ENCODE measurements around the gene TNFSF15.

The TNFSF15 gene

DNA sequence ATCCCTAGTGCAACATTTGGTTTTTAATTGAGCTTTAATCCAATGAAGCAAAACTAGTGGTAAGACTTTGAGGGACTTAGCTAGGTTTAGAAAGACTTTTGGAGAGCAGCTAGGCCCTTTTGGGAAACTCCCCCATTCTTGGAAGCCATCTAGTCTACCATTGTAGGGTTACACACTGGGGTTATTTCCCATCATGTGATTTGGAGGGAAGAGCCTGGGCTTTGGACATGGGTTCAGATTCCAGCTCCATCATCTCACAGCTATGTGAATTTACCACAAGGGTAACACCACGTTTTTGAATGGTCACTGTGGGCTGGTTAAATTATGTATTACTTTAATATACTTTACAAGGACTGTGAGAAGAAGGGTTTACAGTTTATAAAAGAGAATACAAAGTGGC, 18.3 kb upstream of the TNFSF15 start:
- DNase-seq: no peak

DNA sequence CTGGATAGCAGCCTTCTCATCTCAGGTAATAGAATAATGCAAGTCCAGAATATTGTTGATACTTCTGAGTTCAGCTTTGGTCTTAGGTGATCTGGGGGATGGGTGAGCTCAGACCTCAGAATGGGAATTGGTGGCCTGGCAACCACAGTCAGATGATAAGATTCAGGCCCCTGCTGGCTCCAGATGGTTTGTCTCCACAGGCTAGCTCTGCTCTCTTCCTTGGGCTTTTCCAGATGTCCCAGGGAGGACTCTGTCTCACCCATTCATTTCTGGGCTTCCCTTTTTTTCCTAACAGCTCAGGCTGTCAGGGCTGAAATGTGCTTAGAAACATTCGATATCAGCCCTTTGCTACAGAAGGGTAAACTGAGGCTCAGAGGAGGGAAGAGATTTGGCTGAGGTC, 17.6 kb upstream of the TNFSF15 start:
- no peak for DNase-seq

DNA sequence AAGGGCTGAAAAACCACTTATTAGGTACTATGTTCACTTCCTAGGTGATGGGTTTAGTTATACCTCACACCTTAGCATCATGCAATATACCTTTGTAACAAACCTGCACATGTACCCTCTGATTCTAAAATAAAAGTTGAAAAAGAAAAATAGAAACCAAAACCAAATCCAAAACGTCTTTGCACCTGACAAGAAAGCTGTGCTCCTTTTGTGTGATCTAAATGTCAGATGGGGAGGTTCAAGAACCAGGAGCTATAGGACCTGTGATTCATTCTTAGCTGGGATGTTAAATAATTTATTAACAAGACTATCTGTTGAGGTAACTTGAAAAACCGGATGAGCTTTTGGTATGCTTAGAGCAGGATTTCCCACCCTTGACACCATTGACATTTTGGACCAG, 16.9 kb upstream of the TNFSF15 start:
- no peak for DNase-seq

DNA sequence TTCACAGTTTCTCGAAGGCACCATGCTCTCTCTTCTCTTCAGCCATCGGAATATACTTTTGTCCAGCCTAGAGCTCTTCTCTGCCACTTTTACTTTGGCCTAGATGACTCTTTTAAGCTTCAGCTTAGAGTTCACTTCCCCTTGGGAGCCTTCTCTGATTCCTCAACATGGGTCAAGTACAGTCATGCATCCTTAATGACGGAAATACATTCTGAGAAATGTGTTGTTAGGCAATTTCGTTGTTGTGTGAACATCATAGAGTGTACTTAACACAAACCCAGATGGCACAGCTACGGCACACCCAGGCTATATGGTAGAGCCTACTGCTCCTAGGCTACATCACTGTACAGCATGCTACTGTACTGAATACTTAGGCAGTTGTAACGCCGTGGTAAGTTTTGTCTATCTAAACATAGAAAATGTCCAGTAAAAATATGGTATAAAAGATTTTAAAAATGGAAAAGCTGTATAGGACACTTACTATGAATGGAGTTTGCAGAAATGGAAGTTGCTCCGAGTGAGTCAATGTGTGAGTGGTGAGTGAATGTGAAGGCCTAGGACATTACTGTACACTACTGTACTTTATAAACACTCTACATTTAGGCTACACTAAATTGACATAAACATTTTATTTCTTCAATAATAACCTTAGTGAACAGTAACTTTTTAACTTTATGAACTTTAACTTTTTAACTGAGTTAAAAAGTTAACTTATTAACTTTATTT, 15.1 kb upstream of the TNFSF15 start:
- DNase-seq: no peak

DNA sequence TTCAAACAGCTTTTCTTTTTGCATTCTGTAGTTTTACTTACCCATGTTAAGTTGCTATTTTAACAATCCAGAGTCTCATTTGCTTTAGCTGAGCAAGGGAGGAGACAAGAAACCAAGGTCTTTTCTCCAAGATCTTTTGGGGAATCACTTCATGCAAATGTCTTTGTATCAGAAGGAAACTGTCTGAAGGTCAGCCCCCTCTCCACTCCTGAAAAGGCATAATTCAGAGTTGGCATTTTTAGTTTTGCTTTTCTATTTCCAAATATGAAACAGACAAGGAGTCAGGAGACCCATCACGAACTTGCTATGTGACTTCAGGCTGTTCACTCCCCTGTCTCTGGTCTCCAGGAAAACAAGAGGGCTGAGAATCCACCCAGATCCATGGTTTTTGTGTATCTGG, 12.3 kb upstream of the TNFSF15 start:
- DNase-seq: no peak

DNA sequence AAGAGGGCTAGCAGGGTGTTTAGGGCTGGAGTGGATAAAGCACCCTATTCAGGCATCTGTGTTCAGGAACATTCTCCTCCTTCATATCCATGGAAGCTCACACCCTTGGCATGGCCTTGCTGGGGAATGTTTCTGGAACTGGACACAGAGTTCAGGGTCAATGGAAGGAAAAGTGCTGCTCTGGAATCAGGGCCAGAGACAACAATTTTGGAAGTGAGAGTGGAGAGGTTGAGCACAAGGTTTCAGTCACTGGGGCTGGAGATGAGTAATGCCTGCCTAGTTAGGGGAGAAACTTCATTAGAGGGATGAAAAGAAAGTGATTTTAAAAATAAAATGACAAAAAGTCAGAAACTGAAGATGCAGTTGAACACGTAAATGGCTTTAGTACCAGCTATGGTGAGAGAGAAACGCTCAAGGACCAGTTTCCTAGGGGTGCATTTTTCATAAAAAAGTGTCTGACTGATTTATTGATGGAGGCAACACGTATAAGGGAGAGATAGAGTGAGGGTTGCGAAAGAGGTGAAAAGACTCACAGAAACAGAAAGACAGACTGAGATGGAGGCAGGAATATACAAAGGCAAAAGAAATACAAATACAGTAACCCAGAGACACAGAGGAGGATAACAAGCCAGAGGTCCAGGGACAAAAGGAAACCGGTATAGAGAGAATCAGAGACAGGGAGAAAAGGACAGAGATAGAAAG, 8.0 kb upstream of the TNFSF15 start:
- DNase-seq: no peak

GRCh38 chr9:114811966-114812636, 6.3 kb upstream of the TNFSF15 start:
- no peak for DNase-seq

GRCh38 chr9:114811301-114811700, 5.5 kb upstream of the TNFSF15 start:
- DNase-seq: no peak

- DNase-seq: no peak
These were observed 4.8 kb upstream of the TNFSF15 start for GRCh38 chr9:114810614-114811013.

- DNase-seq: no peak
These were observed 674 bp upstream of the TNFSF15 start for GRCh38 chr9:114806526-114806900.

DNA sequence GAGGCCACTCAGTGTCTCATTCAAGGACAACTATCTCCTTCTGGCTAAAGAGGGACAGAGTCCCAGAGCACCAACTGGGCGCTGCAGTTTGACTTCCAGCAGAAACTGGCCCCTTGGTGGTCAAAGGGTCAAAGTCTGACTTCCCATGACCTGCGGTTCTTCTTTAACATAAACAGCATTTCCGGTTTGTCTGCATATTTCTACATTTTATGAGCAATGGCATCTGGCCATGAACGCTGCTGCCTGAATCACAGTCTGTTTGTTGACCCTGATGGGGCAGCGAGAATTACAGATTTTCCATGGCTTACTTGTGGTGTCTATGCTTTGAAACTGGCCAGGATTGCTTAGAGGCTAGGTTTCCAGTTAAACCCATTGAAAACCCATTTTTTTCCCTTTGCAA, 1.3 kb downstream of the TNFSF15 start:
- DNase-seq: no peak

DNA sequence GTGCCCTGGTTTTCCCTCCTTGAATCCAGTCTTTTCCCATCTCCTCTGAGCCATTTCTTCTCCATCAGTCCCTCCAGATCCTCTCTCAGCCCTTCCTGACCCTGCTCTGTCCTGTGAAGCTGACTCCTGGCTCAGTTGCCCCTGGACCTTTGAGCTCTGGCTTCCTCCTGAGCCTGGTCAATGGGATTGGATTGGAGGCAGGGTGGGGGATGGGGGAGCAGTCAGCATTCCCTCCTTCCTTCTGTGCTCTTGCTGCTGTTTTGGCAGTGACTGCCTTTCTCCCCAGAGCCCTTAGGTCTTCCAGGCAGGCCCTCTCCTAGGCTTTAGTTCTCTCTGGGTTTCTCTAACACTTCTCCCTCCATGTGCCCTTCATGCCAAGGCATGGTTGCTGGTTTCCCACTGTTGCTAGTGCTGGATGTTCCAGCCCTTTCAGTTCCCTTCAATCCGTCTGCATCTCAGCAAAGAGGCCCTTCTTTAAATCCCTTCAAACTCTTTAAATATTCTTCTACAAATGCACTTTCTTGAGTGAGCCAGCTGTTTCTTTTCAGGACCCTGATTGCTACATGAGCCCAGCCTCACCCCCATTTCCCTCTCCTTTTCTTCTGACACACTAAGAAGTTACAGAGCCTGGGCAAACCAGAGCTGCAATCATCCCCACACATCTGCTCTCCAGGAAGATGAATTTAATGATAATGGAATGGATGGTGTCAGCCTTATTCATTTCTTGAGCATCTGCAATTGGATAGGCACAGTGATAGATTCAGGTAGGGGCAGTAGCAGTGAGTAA, 2.2 kb downstream of the TNFSF15 start:
- DNase-seq: no peak

- no peak for DNase-seq
These were observed 5.9 kb downstream of the TNFSF15 start for GRCh38 chr9:114799925-114800324.

DNA sequence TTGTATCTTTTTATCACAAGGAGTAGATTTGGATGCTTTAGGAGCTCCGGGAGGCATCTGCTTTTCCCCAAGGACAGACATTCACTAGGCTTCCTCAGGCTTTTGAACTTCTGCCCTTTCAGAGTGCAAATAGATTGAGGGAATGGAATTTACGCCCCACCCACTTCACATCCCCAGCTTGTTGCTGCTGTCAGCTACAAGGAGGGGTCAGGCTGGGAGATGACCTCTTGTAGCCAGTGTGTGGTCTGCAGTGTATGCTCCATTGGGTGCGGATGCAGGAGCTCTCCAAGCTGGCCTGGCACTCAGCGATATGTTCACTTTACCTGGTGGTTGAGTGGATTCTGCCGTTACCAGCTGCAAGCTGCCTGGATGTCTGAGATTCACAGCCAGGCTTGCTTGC, 6.4 kb downstream of the TNFSF15 start:
- DNase-seq: no peak

- DNase-seq: no peak
These were observed 6.9 kb downstream of the TNFSF15 start for GRCh38 chr9:114798780-114799427.

- no peak for DNase-seq
These were observed 7.7 kb downstream of the TNFSF15 start for GRCh38 chr9:114798101-114798500.

GRCh38 chr9:114792396-114792795, 13.4 kb downstream of the TNFSF15 start:
- no peak for DNase-seq

GRCh38 chr9:114791736-114792135, 14.1 kb downstream of the TNFSF15 start:
- no peak for DNase-seq

DNA sequence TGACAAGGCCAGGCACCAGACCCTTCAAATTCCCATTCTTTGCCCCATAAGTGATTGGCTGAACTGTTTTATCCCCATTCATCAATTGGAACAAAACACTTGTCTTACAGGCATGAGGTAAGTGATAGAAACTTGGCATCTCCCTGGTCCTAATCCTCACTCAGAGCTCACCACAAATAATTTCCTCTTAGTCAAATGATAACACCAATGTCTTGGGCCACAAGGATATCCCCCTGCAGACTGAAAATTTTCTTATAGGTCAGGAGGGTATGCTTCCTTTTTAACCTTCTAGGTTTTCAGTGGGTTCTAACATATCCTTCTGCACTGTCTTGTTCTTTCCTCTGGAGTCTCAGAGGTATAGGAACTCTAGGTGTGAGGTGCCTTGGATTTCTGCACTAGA, 14.5 kb downstream of the TNFSF15 start:
- no peak for DNase-seq

DNA sequence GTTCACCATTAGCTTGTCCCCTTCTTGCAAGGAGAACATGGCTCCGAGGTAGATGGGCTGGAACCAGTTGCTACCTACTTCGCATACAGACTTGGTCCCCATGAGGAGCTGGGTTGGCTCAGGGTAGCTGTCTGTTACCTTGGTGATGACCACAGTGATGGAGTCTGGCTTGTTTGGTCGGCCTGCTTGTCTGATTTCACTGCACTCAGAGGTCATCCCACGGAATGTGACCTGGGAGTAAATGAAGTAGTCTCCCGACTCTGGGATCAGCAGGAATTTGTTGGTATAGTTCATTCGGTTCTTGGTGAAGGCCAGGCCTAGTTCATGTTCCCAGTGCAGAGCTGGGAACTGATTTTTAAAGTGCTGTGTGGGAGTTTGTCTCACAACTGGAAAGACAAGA, 15.3 kb downstream of the TNFSF15 start:
- no peak for DNase-seq

- DNase-seq: no peak
These were observed 16.8 kb downstream of the TNFSF15 start for GRCh38 chr9:114789006-114789405.

GRCh38 chr9:114787781-114788498, 17.9 kb downstream of the TNFSF15 start:
- no peak for DNase-seq
